GM12891 (cell line): ENCODE results near the gene RGCC.

ENCODE experiments used
- PAX5 ChIP-seq: IDR thresholded peaks from 2 replicates; pipeline ENCODE4 v1.6.1; 2011; ENCODE audit warnings: low read length, moderate library complexity, mild to moderate bottlenecking; ENCODE audit not compliant: insufficient read depth, severe bottlenecking
- POLR2A ChIP-seq: IDR thresholded peaks from 2 replicates; pipeline ENCODE4 v1.6.1; 2011; ENCODE audit warnings: low read depth, low read length, control low read depth
- POLR2AphosphoS5 ChIP-seq: IDR thresholded peaks from 2 replicates; pipeline ENCODE4 v1.6.1; 2011; ENCODE audit warnings: low read depth, low read length, control low read depth
- POU2F2 ChIP-seq: IDR thresholded peaks from 2 replicates; pipeline ENCODE4 v1.6.1; 2011; ENCODE audit warnings: low read depth, mild to moderate bottlenecking, control low read depth, low read length, moderate library complexity
- SPI1 ChIP-seq: IDR thresholded peaks from 2 replicates; pipeline ENCODE4 v1.6.1; 2011; ENCODE audit warnings: low read depth, low read length, control low read depth
- TAF1 ChIP-seq: IDR thresholded peaks from 2 replicates; pipeline ENCODE4 v1.6.1; 2011; ENCODE audit warnings: low read depth, low read length, control low read depth

DNA sequence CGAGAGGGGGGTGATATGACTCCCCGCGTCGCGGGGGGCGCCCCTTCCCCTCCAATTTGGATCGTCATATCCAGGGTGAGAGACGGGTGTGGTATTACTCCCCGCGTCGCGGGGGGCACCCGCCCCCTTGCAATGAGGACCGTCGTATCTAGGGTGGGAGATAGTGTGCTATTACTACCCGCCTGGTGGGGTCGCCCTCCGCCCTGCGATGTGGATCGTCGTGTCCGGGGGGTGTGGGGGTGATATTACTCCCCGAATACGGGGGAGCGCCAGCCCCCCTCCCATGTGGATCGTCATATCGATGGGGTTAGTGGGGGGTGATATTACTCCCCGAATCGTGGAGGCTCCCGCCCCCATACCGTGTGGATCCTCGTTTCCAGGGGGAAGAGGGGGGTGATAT lies 29.2 kb upstream of the RGCC start:
- TF ChIP-seq TAF1 = no peak
- no peak for TF ChIP-seq POLR2A
- TF ChIP-seq POLR2AphosphoS5 = no peak
- TF ChIP-seq SPI1 = no peak
- TF ChIP-seq PAX5 = no peak
- no peak for TF ChIP-seq POU2F2
